Medulla oblongata (tissue), 1 donor: ENCODE measurements around the gene IGDCC3.
A peak's percentile ranks its signal among the peaks of the same experiment; 100 is the strongest.
"Not testable (repeated sequence)": the region's sequence is repeated elsewhere in the genome, so short reads cannot be mapped to it uniquely, and the experiment has no call there.

Experiments
- DNase-seq: peaks from one replicate; pipeline ENCODE4 v3.0.0-alpha.2; 2015; ENCODE audit errors: extremely low spot score

The IGDCC3 gene

DNA sequence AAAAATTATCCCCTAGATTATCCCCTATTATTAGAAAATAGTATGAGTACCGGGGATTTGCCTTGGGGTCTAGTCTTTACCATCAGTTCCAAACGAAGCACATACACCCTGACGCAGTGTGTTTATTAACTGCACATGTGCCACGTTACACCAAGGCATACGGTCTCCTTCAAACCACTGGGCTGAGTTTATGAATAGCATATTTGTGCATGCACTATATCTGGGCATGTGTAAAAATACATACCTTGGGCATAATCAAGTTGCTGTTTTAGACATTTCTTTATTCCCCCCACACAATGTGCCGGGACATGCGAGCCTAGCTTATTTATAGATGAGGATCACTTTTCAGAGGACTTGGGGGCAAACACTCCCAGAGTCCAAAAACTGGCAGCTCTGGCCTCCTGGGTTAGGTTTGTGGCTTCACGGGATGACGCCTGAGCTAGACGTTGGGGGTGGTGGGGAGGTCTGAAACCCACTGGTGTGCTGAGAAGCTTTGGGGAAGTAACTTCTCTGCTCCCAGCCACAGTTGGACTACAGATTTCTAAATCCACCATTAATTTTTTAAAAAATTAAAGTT is 28.7 kb upstream of the IGDCC3 start:
- no peak for DNase-seq

DNA sequence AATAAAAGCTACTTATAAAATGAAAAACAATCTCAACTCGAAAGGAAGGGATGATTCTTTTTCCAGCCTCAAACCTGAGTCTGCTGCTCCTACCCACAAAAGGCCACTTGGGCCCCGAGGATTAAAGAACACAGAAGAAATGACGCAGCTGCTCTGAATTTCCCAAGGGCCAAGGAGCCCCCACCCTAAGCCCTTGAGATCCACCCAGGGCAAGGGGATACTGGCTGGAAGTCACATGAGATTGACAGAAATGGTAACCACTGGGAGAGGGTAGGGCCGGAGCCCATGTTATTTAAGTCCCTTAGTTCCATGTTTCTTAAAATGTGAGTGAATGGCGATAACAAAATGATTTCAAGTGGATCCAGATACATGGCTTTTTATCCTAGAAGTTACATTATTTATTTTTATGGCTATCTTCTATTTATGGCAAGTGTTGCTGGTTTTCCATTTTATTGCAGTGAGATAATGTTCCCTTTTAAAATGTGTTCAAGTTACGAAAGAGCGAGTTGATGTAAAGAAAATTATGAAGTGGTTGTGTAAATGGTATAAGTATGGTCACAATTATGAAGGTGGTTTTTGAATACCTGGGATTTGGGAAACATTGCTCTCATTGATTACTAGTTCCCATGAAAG is 28.1 kb upstream of the IGDCC3 start:
- no peak for DNase-seq

DNA sequence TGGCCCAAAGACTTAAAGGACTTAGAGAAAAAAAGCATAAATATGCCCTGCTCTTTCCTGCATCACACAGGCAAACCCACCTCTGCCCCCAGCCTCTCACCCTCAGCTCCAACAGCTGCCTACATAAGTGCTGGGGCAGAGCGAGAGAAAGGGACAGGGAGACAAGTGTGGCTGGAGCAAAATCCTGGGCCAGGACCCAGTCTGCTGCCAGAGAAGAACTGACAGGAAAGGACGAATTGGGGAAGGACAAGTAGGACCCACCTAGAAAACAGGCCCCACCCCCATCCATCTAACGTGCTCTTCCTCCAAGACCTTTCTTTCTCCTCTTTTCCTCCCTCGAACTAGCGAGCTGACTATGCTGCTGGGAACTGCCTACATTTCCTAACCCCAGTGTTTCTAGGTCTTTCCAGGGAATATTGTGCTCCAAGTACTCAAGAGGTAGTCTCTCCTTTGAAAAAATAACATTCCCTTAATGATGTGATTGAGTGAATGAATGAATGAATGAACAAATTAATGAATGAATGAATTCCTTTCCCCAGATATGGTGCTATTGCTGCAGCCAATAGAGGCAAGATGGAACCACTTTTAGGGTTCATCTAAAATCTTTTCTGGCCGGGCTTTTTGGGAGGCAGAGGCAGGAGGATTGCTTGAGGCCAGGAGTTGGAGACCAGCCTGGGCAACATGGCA is 26.5 kb upstream of the IGDCC3 start:
- DNase-seq: no peak

DNA sequence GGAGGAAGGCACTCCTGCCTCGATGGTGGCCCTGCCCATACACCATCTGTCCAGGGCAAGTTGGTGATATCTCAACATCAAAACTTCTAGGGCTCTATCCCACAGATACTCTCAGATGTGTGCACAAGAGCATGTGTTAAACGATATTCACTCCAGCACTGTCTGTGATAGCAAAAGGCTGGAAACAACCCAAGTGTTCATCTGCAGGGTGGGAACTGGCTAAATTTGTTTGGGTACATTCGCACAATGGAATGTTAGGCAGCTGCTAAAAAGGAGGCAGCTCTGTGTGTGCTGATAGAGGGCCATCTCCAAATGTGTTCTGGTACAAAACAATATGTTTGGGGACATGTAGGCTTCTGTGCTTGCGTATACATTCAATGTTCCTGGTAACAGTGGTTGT is 25.2 kb upstream of the IGDCC3 start:
- DNase-seq: no peak

DNA sequence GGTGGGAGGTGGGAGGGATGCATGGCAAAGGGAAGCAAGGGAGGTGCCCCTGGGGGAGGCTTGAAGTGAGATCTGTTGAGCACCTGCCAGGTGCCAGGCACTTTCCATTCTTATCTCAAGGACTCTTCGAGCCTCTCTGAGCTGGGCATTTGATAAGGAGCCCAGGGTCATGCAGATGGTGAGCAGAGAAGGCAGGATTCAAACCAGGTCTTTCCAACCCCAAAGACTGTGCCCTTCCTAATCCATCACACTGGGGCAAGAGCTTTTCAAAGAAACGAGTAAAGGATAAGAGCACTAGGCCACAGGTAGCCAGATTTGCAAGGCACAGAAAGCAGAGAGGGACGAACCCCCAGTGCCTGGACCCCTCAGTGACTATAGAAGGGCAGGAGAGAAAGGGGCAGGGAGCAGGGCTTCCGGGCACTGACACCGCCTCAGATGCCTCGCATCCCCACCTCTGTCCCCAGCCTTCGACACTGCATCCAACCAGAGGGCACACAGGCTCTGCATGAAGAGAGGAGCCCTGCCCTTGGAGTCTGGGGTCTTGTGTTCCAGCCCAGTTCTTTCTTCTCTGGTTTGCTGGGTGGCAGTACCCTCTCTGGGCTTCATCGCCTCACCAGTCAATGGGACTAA is 23.9 kb upstream of the IGDCC3 start:
- DNase-seq: no peak

DNA sequence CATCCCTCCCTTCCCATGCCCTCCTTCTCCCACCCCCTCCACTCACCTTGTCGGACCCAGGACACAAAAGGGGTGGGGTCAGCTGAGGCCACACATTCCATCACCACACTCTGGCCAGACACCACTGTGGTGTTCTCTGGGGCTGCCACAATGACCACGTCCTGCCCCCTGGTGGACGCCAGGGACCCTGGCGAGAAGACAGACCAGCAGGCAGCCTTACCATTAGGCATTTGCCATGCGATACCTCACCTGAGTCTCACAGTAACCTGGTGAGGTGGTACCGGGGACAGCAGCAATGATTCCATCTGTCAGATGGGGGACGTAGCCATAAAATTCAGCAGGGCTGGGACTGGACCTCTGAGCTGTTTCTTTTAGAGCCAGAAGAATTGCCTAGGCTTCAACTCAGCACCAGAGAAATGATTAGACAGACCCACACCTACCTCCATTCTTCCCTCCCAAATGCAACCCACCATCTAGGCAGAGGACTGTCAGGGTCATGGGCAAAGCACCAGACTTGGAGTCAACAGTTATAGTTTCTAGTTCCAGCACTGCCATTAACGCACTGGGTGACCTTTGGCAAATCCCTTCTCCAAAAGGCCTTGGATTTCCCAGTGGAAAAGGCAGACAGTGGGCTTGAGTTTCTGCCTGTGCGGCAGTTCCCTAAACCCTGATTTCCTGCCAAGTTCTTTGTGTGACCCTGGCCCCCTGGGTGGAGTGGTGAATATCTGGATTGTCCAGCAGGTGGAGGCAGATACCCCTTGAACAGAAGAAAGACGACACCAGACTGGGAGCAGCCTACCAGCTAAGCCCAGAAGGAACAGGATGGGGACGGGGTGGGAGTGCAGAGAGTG is 23.2 kb upstream of the IGDCC3 start:
- DNase-seq: peak; percentile 77

DNA sequence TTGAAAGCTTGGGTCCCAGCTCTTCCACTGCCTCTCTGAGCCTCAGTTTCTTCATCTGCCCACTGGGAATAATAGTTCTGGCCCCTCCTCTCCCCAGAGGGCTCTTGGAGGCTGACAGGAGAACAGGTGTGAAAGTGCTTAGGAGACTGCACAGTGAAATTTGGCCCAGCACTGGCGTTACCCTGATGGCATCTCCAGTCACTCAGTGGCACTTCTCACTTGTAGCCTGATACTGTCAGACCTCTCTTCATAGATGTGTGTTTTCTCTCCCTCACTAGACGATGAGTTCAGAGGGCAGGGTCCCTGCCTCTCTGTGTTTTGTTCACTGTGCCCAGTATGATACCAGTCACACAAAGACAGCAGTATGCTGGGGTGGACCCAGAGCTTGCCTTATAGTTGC is 22.2 kb upstream of the IGDCC3 start:
- DNase-seq: no peak

DNA sequence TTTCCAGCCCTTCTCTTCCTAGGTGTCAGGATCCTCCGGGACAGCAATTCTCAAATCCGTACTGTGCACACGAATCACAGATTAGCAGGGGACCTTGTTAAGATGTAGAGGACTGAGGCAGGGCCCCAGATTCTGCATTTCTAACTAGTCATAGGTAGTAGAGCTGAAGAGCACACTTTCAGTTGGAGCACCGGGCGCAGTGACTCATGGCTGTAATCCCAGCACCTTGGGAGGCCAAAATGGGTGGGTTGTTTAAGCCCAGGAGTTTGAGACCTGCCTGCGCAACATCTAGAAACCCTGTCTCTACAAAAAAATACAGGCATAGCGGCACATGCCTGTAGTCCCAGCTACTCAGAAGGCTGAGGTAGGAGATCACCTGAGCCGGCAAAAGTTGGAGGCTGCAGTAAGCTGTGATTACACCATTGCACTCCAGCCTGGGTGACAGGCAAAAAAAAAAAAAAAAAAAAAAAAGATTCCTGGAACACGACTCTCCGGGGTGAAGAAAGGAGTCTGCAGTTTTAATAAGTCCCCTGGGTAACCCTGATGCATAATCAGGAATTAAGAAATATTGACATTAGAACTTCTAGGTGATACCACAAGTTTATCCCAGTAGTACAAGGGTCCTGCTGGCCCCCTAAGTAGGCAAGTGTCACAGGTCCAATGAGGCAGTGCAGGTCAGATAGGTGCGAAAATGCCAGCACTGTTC is 21.4 kb upstream of the IGDCC3 start:
- DNase-seq: no peak

DNA sequence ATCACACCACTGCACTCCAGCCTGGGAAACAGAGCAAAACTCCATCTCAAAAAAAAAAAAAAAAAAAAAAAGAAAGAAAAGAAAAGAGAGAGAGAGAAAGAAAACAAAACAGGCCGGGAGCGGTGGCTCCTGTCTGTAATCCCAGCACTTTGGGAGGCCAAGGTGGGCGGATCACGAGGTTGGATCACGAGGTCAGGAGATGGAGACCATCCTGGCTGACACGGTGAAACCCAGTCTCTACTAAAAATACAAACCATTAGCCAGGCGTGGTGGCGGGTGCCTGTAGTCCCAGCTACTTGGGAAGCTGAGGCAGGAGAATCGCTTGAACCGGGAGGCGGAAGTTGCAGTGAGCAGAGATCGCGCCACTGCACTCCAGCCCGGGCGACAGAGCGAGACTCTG is 20.7 kb upstream of the IGDCC3 start:
- not testable (repeated sequence) for DNase-seq

DNA sequence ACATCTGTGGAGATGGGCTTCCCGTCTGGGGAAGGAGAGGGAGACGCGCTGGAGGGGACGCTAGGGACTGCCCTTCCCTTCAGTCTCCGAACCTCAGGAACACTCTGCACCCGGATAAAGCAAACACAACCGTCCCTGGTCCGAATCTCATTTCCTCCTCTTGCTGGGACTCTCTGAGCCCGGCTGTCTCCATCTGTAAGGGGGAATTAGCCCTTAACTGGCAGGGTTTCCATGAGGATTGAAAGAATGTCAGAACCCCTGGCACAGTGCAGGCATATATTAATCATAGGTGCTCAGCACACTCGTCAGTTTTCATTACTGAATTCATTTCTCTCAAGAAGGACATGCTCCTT is 19.1 kb upstream of the IGDCC3 start:
- no peak for DNase-seq

DNA sequence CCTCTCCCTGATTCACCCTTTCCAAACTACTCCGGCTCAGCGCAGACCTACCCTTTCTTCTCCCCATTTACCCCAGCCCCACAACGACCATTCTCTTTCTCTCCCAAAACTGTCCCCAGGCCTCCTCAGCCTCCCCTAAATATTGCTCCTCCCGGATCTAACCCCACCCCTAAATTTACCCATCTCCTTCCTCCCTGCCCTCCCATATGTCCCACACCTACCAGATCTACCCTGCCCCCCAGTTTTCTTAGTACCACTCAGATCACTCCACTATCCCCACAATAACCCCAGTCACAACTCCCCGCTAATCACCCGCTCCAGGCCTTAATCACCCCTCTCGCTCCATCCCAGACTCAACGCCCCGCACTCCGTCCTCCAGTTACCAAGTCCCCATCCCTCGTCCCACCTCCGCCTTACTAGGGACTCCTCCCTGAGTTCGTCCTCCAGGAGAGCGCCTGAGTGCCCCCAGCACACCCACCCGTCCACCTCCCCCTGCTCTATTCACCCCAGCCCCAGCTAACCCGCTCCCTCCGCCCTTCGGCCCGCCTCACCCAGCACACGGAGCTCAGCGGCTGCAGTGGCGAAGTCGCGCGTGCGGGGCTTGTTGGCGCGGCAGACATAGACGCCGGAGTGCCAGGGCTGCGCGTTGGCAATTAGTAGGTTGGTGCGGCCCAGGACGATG is 18.6 kb upstream of the IGDCC3 start:
- no peak for DNase-seq

DNA sequence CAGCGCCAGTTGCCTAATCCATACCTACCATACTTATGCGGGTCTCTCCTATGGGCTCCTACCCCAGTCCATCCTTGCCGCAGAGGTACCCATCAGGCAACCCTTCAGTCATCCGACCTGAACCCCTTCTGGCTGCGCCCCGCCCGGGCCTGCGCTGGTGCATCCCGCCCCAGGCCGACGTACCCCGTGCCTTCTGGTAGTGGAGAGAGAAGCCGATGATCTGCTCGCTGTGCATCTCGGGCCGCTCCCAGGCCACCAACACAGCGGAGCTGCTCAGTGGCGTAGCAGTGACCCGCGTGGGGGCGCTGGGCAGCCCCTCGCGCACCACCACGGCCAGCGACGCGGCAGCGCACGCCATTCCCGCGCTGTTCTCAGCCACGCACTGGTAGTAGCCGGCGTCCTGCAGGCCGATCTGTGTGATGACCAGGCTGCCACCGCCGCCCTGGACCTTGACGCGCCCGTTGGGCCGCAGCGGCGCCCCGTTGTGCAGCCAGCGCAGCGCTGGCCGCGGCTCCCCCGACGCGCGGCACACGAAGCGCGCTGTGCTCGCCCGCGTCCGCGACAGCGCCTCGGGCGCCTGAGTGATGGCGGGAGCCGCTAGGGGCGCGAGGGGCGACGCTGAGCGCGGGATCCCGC is 17.9 kb upstream of the IGDCC3 start:
- DNase-seq: no peak

DNA sequence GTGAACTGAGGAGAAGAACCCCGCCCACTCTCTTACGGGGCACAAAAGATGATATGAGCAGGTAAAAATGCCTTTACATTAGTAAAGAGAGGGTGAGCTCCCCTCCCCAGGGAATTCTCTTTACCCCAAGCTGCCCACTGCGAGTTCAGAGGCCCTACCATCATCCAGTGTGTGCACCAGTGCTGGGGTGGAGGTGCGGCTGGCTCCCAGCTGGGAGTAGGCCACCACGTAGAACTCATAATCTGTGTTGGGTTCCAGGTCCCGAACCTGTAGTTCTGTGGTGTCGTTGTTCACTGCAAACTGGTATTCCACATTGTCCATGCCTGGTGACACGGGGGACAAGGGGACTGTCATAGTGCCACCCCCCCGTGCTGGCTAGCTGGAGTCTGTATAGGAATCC is 17.1 kb upstream of the IGDCC3 start:
- no peak for DNase-seq

DNA sequence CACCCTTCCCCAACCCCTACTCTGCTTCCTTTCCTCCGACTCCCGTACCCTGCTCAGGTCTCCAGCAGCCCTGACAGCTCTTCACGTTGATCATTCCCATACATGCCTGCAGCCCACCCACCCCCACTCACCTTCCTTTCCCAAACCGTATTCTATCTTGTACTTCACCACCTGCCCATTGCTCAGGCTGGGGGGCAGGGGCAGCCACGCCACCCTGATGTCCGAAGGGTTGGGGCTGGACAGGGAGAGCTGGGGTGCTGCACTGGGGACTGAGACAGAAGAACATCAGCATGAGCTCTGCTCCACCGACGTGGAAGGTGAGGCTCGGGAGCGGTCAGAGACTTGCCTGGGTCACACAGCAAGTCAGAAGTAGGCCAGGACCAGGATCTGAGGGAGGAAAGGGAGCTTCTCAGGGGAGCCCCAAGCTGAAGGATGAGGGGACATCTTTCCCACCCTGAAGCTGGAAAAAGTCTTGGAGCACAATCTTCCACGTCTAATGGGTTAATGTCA is 16.5 kb upstream of the IGDCC3 start:
- no peak for DNase-seq

DNA sequence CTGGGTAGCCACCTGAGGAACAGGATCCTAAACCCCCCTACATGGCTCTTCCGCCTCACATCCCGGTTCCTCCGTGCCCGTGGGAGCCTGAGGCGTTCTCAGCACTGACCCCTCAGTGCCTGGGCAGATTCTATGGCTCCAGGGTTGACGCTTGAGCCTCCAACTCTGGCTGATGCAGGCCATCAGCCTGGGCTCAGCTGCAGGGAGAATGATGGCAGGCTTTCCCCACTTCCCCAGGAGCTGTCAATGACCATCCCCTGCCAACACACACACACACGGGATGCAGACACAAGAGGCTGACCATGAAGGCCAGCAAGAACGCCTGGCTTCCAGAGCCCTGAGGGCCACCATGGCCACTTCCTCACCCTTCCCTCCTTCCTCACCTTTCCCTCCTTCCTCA is 15.8 kb upstream of the IGDCC3 start:
- no peak for DNase-seq

DNA sequence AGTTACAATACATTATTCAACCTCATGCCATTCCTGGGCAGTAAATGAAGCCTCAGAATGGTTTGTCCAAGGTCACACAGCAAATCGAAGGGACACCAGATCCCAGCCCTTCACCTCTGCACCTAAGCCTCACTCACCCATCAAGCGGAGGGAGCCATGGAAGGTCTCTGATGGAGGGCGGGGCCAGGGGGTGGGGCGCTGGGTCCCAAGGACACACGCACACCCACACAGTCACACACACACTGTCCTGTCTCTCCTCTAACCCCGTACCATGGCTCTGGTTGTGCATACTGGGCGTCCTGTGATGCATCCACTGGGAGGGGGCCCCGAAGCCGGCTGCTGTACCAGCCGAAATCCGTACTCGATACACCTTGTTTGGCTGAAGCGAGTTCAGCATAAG is 15.3 kb upstream of the IGDCC3 start:
- no peak for DNase-seq

DNA sequence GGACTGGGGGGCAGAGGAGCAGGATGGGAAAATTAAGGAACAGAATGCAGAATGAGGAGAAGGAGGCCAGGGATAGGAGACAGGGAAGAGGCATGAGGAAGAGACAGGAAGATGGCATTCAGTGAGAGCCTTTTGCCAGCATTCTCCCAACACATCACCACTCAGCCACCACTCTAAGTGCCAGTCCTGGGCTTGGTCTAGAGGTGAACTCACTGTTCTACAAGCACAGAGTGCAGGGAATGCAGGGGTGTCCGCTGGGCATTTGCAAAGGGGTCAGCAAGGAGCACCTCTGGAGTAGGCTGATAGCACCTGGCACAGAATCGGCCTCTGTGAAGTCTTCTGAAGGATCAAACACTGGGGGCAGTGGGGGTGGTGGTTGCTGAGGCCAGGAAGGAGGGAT is 14.6 kb upstream of the IGDCC3 start:
- DNase-seq: no peak

DNA sequence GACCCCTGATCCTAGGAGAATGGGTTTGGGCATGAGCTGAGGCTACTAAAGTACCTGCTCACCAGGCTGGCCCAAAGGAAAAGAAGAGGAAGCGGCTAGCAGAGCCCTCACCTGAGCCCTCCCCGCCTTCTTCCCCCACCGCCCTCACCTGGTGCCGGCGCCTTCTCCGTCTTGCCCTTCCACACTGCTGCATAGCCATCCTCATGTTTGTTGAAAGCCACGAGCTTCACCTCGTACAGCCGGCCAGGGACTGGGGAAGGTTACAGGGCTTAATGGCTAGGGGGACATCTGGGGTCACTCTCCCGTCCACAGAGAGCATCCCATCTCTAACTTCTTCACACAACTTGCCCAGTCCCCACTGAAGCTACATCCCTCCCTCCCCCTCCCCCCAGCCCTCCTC is 13.9 kb upstream of the IGDCC3 start:
- no peak for DNase-seq

DNA sequence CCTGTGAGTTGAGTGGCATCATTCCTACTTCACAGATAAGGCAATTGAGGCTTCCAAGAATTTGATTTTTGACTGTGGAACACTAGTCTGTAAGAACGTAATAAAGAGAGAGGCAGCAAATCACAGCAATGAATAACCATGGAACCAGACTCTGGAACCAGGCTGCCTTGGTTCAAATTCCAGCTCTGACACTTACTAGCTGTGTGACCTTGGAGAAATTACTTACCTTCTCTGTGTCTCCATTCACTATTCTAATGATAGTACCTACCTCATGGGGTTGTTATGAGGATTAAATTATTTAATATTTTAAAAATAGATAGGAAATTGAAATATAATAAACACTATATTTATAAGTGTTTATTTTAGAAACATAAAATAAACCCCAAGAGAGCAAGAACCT is 12.6 kb upstream of the IGDCC3 start:
- DNase-seq: no peak

DNA sequence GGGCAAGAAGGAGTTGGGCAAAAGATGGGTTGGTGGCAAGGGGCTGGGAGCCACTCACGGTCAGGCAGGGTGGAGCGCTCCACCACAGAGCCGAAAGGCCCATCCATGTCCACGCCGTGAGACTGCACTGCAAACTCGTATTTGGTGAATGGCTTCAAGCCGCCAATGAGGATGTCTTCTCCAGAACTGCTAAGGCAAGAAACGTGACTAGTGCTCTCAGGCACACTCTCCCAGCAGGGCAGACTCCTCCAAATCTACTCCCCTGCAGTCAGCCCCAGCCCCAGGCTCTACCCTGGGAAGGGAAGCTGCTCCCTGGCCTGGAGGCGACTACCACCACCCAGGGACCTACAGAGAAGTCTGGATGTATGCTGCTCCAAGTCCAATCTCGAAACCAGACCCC is 11.4 kb upstream of the IGDCC3 start:
- no peak for DNase-seq
